Left kidney (tissue), 2 donors: ENCODE data around the gene GSDME. TPM values are rescaled to one million over a fixed set of nuclear protein-coding genes. Genes with fewer than 3 reads are reported as not detected.
"Not testable (repeated sequence)": the region's sequence is repeated elsewhere in the genome, so short reads cannot be mapped to it uniquely, and the experiment has no call there.

Experiments used
- DNase-seq: peaks from one replicate; pipeline ENCODE4 v3.0.0-alpha.2; 2013
- polyA plus RNA-seq: library from polyadenylated mRNA; unstranded; fragments of 120-200 nt; gene quantifications from one replicate; pipeline ENCODE4 v1.2.1, GENCODE V29; 2013; ENCODE audit not compliant: insufficient read length

Gene GSDME
- polyA plus RNA-seq, 1 donor = 16.5 TPM

DNA sequence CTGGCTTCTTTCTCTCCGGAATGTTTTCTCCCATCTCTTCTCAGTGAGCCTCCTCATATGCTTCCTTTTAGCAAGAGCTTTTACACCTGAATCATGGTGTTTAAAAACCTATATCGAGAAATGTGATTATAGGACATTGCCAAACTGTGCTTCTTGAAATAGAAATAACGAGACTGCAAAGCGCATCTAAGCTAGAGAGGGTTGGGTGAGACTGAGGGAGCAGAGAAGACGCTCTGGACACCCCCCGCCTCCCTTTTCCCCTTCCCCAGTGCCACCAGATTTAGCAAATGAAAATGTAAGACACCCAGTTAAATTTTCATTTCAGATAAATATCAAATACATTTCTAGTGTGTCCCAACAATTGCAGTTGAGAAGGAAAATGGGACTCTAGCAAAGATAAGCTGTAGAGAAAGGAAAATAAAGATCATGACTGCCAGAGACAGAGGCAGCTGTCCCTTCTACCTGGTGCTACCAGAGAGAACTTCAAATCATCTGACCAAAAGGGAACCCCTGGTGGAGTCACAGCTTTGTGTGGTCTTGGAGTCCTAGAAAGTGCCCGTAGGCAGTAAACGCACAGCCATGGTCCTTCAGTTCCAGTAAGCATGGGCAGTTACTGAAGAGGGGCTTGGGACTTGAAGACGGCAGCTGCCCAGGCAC, 14.6 kb downstream of the GSDME start:
- no peak for DNase-seq

DNA sequence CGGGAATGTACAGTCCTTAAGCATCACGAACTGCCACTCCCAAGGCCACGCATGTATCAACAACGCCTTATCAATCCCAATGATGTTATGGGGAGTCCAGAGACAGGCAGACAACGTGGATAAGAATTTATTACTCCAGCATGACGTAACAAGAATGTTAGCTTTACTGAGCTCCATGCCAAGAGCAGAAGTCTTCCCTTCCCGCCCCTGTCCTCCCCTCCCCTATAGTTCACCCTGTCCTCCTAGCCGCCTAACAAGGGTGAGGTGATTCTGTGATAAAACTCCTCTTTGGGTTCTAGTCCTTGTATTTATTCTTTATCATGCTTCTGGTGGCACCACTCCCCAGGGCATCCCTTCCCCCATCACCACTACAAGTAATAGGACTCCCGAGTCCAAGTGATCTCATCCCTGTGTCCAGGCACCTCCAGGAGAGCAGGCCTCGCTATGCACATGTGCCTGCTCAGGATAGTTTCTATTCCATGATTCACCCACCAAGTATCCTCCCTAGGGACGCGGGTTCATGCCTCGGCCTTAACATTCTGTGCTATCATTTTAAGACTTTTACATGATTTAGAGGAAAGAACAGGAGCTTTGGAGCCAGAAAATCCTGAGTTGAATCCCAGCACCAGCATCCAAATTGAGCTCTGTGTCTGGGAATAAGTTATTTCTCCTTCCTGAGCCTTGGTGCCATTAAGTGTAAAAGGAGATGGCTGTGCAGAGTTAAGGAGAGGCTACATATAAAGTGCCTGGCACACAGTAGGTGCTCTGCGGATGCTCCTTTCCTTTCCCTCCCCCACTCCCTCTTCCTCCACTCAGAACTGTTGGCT, 15.4 kb downstream of the GSDME start:
- no peak for DNase-seq

DNA sequence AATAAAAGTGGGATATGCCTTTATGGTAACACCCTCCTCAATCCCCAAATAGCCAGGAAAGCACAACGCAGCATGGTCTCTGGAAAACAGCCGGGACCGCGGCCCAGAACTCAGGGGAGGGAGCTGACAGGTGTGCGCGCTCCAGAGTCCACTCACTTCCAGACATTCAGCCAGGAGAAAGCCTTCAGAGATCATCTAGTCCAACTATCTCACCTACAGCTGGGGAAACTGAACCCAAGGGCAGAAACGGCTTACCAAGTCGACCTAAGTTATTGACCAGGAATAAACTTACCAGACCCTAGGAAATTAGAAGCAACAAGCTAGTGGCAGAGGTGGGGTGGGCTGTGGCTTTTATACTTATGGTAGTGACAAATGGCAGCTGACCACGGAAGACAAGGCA, 16.4 kb downstream of the GSDME start:
- DNase-seq = no peak

DNA sequence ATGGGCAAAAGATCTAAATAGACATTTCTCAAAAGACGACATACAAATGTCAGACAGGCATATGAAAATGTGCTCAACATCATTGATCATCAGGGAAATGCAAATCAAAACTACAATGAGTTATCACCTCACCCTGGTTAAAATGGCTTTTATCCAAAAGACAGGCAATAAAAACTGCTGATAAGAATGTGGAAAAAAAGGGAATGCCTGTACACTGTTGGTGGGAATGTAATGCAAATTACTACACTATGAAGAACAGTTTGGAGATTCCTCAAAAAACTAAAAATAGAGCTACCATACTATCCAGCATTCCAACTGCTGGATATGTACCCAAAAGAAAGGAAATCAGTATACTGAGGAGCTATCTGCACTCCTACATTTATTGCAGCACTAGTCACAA, 18.0 kb downstream of the GSDME start:
- DNase-seq = no peak

DNA sequence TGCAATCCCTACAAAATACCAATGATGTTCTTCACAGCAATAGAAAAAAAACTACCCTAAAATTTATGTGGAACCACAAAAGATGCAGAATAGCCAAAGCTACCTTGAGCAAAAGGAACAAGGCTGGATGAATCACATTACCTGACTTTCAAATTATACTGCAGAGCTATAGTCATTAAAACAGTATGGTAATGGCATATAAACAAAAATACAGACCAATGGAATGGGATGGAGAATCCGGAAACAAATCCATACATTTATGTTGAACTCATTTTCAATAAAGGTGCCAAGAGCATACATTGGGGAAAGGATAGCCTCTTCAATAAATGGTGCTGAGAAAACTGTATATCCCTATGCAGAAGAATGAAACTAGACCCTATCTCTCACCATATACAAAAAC, 18.7 kb downstream of the GSDME start:
- no peak for DNase-seq

DNA sequence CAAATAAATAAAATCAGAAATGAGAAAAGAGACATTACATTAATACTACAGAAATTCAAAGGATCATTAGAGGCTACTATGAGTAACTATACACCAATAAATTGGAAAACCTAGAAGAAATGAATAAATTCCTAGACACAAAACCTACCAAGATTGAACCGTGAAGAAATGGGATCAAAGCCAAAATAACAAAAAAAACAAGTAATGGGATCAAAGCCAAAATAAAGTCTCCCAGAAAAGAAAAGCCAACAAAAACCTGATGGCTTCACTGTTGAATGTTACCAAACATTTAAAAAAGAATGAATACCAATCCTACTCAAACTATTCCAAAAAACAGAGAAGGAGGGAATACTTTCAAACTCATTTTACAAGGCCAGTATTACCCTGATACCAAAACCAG, 20.0 kb downstream of the GSDME start:
- DNase-seq = no peak

DNA sequence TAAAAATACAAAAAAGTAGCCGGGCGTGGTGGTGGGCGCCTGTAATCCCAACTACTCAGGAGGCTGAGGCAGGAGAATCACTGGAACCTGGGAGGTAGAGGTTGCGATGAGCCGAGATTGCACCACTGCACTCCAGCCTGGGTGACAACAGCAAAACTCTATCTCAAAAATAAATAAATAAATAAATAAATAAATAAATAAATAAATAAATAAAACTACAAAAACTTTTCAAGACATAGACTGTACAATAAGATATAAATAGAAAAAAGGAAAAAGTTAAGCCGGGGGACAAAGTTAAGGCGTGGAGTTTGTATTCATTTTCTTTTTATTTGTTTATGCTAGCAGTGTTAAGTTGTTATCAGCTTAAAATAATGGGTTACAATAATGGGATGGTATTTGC, 21.7 kb downstream of the GSDME start:
- not testable (repeated sequence) for DNase-seq

DNA sequence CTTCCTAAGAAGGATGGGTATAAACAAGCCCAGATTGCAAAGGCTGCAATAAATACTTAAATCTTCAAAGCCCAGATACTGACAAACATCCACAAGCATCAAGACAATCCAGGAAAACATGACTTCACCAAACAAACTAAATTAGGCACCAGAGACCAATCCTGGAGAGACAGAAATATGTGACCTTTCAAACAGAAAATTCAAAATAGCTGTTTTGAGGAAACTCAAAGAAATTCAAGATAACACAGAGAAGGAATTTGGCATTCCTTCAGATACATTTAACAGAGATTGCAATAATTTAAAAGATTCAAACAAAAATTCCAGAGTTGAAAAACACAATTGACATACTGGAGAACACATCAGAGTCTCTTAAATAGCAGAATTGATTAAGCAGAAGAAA, 23.0 kb downstream of the GSDME start:
- no peak for DNase-seq

DNA sequence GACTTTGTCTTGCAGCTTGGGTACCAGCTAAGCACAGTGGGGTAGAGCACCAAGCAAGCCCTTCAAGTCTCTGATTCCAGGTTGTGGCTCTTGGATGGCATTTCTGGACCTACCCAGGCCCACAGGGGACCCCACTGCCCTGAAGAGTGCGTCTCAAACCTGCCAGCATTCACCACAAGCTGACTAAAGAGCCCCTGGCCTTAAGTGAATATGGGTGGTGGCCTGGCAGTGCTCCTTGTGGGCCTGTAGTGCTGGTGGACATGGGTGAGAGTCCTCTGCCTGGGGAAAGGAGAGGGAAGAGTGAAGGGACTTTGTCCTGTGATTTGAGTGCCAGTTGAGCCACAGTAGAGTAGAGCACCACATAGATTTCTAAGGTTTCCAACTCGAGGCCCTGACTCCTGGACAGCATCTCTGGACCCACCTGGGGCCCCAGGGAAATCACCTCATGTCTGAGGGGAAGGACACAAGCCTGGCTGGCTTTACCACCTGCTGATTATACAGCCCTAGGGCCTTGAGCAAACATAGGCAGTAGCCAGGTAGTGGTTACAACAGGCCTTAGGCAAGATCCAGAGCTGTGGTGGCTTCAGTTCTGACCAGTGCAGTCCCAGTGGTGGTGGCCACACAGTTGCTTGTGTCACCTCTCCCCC, 23.7 kb downstream of the GSDME start:
- DNase-seq = no peak

DNA sequence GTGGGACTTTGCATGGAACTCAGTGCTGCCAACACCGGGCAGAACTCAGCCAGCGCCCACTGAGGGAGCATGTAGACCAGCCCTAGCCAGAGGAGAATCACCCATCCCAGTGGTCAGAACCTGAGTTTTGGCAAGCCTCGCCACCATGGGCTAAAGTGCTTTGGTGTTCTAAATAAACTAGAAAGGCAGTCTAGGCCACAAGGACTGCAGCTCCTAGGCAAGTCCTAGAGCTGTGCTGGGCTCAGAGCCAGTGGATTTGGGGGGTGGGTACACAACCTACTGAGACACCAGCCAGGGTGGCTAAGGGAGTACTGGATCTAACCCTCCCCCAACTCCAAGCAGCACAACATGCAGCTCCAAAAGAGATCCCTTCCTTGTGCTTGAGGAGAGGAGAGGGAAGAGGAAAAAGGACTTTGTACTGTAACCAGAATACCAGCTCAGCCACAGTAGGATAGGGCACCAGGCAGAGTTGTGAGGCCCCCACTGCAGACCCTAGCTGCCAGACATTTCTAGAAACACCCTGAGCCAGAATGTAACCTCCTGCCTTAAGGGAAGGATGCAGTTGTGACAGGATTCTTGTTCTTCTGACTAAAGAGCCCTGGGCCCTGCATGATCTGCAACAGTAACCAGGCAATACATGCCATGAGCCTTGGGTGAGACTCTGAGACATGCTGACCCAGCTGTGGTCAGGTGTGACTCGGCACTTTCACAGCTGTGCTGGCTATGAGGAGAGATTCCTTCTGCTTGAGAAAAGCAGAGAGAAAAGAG, 24.4 kb downstream of the GSDME start:
- DNase-seq = no peak

DNA sequence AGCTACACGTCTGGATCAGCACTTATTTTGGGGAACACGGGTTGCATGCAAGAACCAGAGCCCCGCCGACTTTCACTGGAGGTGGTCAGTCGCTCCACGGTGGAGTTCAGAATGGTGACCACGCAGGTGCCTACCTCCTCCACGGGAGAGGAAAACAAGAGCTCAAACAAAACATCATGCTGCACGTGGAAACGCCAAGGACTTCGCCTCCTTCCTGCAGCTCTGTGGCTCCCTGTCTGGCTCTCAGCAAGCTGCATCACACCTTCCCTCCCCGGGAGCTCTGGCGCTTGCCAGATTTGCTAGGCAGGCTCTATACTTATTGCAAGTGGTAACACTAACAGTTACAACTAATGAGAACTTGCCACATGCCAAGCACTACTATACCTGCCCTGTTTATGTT, 26.0 kb downstream of the GSDME start:
- no peak for DNase-seq

DNA sequence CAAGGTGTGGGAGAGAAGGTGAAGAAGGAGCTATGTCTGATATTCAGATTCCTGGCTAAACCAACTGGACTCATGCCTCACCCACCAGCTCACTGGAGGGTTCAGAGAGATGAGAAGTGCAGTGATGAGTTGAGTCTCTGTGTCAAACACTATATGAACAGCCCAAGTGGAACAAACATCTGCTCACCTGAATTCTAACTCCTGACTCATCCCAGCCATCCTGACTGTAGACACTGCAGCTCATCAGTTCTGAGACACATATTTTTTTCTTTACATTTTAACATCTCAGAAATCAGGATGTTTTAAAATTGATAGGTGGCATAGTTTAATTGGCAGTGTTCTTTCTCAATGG, 27.3 kb downstream of the GSDME start:
- DNase-seq = no peak

DNA sequence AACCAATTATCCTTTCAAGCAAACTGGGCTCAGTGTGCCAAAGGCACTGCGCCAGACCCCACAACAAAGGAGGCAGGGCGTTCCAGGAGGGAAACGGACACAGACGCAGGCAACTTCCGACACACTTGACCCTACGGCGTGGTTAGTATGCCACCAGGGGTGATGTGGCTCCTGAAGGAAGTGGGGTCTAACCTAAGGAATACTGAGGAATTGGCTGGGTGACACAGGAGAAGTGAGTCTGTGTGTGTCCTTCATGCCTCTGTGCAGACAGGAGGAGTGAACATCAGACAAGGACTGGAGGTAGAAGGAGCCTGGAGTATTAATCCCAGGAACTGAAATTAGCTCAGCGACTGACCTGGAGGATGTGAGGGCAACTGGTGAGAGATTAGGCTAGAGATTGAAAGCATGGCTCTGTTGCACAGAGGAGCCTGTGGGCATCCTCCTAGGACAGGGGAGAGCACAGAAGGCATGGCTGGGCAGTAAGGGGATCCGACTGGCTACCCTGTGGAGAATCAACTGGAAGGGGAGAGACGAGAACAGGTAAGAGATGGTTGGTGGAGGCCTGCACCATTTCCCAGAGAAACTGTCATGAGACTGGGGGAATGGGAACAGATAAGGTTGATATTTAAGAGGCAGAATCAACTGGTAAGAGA, 27.8 kb downstream of the GSDME start:
- DNase-seq = no peak

DNA sequence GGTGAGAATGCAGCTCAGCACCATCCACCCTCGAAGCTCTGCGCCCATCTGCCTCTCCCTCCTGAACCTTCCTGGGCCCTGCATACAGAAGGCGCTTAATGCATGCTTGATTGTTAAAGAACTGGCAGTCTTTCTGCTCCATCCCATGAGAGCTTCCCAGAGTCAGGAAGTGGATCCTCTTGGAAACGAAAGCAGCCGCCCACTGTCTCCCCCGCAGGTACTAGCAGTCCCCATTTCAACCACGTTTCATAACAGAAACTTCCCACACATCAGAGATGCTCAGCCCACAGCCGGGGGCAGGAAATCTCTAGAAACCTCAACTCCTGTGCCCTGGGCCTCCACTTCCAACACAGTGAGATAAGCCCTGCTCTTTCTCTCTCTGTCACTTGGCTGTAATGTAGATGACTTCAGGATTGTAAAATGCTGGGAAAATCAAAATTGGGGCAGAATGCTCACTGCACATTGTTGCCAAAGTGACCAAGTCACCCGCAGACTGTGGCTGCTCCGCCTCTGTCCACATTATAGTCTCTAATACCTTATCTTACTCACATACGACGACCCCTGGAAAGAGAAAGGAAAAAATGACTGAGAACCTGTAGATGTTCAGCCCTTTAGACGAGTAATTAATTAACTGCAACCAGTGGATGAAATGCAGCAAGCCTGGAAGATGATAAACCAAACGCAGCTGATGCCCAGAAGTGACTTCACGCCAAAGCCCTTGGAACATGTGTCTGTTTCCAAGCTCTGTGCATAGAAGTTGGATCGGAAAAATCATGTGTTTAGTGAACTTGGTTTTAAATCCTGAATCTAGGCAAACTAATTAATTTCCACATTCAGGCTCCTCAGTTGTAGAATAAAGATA, 28.5 kb downstream of the GSDME start:
- DNase-seq = no peak

DNA sequence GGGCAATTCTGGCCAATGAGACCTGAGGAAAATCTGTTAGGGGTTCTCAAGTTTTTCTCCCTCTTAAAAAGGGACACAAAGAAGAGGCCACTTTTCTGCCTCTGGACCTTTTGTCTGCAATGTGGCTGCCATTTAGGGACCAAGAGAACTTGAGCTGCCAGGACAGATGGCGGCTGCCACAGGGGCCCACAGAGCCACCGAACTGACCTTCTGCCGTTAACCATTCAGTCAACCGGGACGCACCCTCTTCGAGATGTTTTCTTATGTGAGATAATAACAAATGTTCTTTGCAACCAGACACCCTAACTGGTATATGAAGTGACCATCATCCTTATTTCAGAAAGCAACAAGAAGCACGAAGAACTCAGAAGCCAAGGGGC, 29.2 kb downstream of the GSDME start:
- DNase-seq = no peak

DNA sequence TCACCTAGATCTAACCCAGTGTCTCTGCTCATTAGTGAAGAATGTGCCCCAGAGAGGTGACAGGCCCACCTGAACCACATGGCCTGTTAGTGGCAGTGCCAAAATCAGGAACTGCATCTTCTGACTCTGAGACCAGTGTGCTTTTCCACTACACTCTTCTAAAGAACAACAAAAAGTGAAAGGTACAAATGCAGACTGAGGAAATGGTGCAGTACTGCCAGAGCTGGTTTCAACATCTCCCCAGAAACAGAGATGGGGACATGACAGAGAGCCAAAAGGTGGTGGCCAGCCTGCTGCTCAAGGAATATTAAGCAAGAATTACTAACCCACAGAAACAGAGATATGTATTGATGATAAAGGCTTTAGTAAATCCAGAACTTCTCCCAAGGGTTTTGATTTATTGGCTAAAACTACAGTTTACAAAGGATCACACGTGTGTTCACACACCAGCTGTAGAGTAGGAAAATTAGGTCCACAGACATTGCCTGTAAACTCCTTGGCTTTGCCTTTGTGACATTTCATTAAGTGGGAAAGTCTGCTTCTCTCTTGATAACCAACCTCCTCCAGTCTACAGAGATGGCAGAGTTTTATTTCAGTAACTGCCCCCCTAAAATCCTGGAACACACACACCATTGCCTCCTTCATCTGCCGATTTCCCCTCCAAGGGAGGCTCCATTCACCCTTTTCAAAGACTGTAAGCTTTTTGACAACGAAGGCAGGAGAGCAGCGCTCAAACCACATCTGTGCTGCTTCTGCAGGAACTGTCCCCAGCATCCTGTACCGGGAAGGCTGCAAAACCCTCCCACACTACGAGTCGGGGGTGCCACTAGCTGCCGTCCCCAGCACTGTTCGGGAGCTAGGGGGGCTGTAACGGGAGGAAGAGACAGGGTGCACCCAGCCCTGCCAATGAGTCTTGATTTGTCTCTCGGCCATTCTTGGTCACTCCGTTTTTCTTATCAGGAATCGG, 29.8 kb downstream of the GSDME start:
- no peak for DNase-seq

DNA sequence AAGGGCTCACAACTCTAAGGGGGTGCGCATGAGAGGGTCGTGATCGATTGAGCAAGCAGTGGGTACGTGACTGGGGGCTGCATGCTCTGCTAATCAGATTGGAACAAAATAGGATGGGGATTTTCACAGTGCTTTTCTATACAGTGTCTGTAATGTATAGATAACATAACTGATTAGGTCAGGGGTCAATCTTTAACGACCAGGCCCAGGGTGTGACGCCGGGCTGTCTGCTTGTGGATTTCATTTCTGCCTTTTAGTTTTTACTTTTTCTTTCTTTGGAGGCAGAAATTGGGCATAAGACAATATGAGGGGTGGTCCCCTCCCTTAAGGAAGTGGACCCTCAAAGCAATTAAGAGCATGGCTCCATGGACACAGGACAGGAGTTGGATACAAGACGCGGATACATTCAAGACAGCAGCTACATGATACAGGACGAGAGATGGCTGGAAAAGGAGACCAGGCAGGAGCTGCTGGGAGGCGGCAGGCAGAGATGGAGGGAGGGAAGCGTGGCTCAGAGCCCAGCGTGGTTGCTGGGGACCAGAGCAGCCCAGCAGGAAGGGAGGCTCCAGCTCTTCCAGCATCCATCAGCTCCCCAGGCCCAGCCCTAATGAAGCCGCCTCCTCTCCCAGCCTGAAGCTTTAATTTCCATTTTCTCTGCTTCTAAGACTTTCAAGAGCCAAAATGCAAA, 31.6 kb downstream of the GSDME start:
- DNase-seq = no peak

DNA sequence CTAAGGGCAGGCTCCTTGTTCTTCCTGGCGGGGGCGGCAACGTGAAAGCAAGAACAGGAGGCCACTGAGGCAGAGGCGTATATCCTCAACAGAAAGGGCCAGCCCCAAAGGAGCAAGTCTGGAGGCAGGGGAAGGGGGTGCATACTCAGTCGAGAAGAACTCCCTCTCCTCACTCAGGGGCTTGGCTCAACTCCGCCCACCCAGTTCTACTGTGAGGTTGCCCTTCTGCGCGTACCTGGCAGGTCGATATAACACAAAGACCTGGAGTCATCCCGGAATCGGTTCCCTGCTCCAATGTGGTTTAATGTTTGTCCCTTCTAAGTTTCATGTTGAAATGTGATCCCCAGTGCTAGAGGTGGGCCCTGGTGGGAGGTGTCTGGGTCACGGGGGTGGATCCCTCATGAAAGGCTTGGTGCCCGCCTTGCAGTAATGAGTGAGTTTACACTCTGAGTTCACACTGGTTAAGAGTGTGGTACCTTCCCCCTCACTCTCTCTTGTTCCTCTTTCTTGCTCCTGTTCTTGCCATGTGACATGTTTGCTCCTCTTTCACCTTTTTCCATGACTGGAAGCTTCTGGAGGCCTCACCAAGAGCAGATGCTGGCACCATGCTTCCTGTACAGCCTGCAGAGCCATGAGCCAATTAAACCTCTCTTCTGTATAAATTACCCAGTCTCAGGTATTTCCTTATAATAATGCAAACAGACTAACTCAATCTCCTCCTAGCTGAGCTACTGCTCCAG, 32.6 kb downstream of the GSDME start:
- DNase-seq = no peak

DNA sequence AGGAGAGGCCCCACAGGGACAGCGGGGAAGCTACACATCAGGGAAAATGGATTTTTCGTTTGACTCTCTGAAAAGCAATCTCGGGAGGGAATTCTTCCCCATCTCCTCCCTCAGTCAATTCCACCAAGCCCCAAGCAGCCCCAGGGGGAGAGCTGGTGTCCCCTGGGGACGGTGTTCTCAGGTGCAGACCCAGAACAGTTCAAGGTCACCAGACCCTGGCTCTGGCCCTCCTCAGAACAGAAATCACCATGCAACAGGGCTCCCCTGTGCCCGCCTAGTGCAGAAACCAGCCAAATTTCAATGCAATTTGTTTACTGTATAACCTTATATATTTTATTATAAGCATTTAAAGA, 34.1 kb downstream of the GSDME start:
- DNase-seq = no peak
